C4-2B (cell line): Measurements from ENCODE around the gene NME7.
"Not testable (repeated sequence)": the region's sequence is repeated elsewhere in the genome, so short reads cannot be mapped to it uniquely, and the experiment has no call there.

Source experiments
- ZFX ChIP-seq: fragments of 450-650 bp; IDR thresholded peaks from 2 replicates; pipeline ENCODE4 v1.6.1; 2017
- TF ChIP-seq, protein P1 (sequence below): fragments of 450-650 bp; conservative IDR thresholded peaks from 2 replicates; pipeline ENCODE4 v1.5.1; 2017; ENCODE audit warnings: mild to moderate bottlenecking

- TF ChIP-seq, protein P1, sequence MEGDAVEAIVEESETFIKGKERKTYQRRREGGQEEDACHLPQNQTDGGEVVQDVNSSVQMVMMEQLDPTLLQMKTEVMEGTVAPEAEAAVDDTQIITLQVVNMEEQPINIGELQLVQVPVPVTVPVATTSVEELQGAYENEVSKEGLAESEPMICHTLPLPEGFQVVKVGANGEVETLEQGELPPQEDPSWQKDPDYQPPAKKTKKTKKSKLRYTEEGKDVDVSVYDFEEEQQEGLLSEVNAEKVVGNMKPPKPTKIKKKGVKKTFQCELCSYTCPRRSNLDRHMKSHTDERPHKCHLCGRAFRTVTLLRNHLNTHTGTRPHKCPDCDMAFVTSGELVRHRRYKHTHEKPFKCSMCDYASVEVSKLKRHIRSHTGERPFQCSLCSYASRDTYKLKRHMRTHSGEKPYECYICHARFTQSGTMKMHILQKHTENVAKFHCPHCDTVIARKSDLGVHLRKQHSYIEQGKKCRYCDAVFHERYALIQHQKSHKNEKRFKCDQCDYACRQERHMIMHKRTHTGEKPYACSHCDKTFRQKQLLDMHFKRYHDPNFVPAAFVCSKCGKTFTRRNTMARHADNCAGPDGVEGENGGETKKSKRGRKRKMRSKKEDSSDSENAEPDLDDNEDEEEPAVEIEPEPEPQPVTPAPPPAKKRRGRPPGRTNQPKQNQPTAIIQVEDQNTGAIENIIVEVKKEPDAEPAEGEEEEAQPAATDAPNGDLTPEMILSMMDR, result not testable (repeated sequence)
- TF ChIP-seq ZFX, result not testable (repeated sequence)
Measured at GRCh38 chr1:169402578-169402977, 35.0 kb upstream of the NME7 start.
